ENCODE results near the gene PPP1R1B. TPM values are rescaled to one million over a fixed set of nuclear protein-coding genes. Genes with fewer than 3 reads are reported as not detected.

PPP1R1B gene
- polyA plus RNA-seq, 3 donors, result 13.6 to 18.1 (median 14.1) TPM

- no peak for DNase-seq (ENCODE audit: low read depth in 3 of 3, low spot score in 2 of 3)
Measured at GRCh38 chr17:39651923-39652586, 25.3 kb downstream of the PPP1R1B start.

GRCh38 chr17:39652587-39653315 lies 26.0 kb downstream of the PPP1R1B start:
- no peak for DNase-seq (ENCODE audit: low read depth in 3 of 3, low spot score in 2 of 3)

- DNase-seq (ENCODE audit: low read depth in 3 of 3, low spot score in 2 of 3), result no peak
Measured at GRCh38 chr17:39653316-39653661, 26.5 kb downstream of the PPP1R1B start.

GRCh38 chr17:39653662-39654331 lies 27.0 kb downstream of the PPP1R1B start:
- DNase-seq (ENCODE audit: low read depth in 3 of 3, low spot score in 2 of 3), result no peak

DNA sequence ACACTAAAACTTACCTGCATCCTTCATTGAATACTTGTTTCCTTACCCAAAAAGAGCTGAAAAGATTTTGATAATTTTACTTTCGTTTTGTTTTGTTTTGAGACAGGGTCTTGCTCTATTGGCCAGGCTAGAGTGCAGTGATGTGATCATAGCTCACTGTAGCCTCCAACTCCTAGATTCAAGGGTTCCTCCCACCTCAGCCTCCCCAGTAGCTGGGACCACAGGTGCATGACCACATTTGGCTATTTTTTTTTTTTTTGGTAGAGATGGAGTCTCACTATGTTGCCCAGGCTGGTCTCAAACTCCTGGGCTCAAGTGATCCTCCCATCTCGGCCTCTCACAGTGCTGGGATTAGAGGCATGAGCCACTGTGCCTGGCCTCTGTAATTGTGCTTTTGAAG lies 28.4 kb downstream of the PPP1R1B start:
- DNase-seq (ENCODE audit: low read depth in 3 of 3, low spot score in 2 of 3), result no peak

DNA sequence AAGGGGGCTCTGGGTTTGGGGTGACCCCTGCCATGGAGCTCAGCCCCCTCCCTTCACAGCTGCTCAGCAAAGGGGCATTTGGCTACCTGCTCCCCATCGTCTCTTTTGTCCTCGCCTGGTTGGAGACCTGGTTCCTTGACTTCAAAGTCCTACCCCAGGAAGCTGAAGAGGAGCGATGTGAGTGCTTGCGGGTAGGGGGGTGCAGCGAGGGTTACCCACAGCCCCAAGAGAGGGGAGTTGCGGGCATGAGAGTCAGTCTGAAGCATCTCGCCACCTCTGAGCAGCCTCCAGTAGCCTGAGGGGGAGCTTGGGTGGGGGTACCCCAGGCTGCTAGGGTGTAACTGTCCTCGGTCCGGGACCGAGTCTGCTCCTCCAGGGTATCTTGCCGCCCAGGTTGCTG lies 31.6 kb downstream of the PPP1R1B start:
- DNase-seq (ENCODE audit: low read depth in 3 of 3, low spot score in 2 of 3), result no peak

DNA sequence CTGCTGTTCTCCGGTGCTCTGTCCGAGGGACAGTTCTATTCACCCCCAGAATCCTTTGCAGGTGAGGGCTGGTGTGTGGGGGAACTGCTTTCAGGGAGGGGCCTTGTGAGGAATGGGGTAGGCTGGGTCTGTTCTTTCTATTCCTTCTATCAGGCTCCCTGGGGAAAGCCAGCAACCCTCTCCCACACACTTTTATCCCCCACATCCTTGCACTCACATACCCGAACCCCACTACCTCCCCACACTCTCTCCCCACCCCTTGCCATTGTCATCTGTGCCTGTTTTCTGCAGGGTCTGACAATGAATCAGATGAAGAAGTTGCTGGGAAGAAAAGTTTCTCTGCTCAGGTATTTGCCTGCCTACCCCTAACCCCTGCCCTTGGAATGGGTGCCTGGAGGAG lies 32.0 kb downstream of the PPP1R1B start:
- no peak for DNase-seq (ENCODE audit: low read depth in 3 of 3, low spot score in 2 of 3)

DNA sequence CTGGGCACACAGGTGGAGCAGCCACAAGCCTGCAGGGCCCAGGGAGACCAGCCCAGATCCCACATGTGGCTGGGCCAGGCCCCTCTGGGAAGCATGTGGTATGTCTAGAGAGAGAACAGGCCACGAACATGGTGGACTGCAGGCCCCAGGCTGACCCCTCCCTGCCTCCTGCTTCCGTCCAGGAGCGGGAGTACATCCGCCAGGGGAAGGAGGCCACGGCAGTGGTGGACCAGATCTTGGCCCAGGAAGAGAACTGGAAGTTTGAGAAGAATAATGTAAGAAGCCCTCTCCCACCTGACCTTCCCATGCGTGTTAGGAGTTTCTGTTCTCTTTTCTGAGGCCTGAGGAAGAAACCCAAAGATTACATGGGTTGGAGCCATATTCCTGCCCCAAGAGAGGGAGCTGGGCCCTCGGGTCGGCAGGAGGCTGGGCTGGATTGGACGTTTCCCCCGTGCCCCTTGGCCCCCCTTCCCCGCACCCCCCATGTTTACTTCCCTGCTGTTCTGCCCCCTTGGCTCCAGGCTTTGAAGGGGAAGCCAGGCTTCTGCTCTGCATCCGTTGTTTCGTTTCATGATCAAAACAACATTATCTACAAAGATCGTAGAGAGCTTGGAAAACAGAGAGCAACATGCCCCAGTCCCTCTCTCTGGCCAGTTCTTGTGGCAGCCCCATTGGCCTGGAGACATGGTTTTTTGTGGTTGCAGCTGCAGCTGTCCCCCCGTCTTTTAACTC lies 32.7 kb downstream of the PPP1R1B start:
- DNase-seq (ENCODE audit: low read depth in 3 of 3, low spot score in 2 of 3), result no peak

DNA sequence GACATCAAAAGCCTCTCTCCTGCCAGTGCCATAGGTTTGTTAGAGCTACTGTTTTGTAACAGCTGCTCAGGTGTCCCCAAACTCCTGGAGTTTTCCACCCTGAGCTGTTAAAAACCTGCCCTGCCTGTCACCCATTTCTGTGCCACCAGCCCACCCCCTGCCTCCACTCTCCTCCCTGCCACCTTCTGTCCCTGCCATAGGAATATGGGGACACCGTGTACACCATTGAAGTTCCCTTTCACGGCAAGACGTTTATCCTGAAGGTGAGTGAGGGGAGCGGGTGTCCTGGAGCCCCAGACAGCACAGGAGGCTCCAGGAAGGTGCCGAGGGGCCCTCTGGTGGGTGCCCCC lies 33.2 kb downstream of the PPP1R1B start:
- DNase-seq (ENCODE audit: low read depth in 3 of 3, low spot score in 2 of 3), result no peak

- no peak for DNase-seq (ENCODE audit: low read depth in 3 of 3, low spot score in 2 of 3)
Measured at GRCh38 chr17:39660397-39661385, 33.9 kb downstream of the PPP1R1B start.

DNA sequence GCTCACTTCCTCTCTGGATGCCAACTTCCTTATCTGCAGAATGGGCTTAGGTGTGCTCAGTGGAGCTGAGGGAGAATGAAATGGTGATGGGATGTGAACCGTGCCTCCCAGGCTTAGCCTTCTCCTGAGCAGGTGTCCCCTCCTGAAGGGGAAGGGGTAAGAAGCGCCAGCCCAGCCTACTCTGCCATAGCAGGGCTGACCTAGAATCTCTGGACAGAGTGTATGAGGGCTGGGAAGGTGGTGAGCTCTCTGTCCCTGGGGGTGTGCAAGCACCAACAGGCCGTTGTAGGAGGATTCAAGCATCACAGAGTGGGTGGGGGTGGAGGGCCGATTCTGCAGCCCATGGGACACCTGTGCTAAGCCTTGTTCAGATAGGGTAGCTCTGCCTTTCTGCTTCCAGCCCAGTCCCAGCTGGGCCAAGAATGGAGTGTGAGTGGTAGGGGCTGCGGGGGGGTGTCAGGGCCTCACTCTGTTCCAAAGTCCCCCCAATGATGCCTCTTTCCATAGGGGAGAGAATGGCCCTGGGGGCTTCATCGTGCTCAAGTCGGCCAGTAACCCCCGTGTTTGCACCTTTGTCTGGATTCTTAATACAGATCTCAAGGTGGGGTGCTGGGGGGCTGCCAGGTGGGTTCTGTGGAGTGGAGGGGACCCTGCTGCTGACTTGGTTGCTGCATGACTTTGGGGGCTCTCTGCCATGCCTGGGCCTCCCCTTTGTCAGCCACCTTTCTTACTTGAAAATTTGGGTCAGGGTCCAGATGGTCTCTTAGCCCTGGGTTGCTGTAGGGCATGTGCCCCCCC lies 35.2 kb downstream of the PPP1R1B start:
- DNase-seq (ENCODE audit: low read depth in 3 of 3, low spot score in 2 of 3), result no peak

GRCh38 chr17:39662551-39663339 lies 36.0 kb downstream of the PPP1R1B start:
- DNase-seq (ENCODE audit: low read depth in 3 of 3, low spot score in 2 of 3), result no peak

DNA sequence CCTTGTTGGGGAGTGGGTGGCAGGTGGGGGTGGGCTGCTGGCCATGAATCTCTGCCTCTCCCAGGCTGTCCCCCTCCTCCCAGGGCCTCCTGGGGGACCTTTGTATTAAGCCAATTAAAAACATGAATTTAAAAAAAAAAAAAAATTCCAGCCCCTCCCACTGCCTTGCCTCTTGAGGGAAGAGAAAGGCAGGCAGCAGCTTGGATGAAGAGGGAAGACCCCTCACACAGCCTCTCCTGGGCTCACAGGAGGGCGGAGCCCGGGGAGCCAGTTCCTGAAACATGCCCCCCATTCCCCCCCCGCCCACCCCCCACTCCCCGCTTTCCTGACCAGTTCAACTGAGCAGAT lies 36.6 kb downstream of the PPP1R1B start:
- DNase-seq (ENCODE audit: low read depth in 3 of 3, low spot score in 2 of 3), result no peak

DNA sequence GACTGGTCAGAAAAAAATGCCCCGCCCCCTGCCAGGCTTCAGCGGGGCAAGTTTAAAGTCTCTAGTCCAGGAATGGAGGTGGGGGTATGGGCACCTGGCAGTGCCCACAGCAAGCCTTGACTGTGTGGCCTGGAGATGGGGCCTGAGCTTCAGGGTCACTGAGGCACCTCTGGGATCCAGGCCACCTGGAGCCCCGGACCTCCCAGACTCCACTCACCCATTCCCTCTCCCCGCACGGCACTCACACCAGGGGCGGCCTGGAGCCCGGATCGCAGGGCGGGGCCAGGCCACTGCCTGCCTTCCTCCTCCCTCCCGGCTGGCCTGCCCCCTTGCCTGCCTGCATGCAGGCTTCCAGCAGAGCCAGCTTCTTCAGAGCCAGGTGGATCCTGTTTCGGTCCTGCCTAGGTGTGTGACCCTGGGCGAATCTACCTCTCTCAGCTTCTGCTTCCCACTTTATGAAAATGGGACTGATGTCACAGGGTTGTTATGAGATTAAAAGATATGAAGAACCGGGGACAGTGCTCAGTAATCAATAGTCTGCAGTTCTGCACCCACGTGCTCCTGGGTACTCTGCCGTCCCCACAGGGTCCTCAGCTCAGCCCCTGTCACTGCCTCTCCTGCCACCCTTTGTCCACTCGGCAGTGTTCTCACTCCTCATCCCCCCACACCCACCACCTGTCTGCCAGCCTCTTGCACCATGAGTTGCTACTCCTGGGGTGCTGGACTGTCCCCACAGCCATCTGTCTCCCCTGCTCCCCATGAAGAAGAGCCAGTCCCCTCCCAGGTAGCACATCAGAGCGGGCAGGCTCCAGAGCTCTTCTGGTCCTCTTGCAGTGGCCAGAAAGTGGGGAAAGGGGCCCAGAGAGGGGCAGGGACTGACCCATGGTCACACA lies 37.2 kb downstream of the PPP1R1B start:
- no peak for DNase-seq (ENCODE audit: low read depth in 3 of 3, low spot score in 2 of 3)

GRCh38 chr17:39664581-39665561 lies 38.1 kb downstream of the PPP1R1B start, which contains the start of gene TCAP:
TCAP (plus strand) TSS chr17:39665349; CDS start chr17:39665360, 11 bp downstream.
- DNase-seq (ENCODE audit: low read depth in 3 of 3, low spot score in 2 of 3), result no peak

- no peak for DNase-seq (ENCODE audit: low read depth in 3 of 3, low spot score in 2 of 3)
Measured at GRCh38 chr17:39665642-39666224, 39.0 kb downstream of the PPP1R1B start.

Data from right renal cortex interstitium (tissue), 3 donors.